Activated CD4-positive, alpha-beta T cell treated with anti-CD3 and anti-CD28 coated beads for 4 hours (primary cell): ENCODE measurements around the gene BUB3.

Experiments used
- DNase-seq, 2 donors: peaks; one replicate each; pipeline ENCODE4 v3.0.0-alpha.2; 2020

Gene BUB3

DNA sequence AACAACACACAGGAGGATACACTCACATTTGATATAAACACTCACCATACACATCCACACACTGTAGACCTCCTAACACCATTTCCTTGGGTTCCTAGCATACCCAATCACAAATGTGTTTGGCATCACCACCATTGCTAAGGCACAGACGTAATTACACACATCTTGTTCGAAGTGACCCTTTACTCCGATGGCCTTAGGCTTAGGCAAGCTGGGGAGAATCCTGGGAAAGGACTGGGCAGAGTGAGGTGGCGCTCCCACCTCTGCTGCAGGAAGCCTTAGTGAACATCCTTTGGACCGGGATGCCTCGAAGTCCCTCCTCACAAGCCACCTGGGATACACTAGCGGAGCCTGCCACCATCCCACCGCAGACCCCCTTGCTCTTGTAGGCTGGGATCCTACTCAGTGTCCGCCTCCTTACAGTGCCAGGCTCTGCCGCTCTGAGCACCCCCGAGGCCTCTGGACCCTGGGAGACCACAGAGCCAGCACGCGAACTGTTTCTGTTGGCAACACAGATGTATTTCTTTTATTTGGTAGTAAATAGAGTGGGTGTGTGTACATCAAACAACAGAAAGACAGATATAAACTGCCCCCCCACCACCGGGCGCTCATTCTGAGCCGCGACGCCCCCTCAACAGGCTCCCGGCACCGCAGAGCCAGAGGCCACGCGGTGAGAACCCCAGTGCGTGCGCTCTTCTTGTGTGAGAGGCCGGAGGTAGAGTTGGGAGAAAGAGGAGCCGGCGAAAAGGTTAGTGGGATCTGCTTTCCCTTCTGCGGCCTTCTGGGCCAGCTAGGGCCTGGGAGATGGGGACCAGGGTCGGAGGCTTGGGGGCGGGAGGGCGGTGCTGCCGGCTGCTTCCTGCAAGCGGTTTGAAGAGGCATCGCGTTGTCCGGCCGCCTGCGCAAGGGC is 12.2 kb upstream of the BUB3 start:
- DNase-seq = no peak

DNA sequence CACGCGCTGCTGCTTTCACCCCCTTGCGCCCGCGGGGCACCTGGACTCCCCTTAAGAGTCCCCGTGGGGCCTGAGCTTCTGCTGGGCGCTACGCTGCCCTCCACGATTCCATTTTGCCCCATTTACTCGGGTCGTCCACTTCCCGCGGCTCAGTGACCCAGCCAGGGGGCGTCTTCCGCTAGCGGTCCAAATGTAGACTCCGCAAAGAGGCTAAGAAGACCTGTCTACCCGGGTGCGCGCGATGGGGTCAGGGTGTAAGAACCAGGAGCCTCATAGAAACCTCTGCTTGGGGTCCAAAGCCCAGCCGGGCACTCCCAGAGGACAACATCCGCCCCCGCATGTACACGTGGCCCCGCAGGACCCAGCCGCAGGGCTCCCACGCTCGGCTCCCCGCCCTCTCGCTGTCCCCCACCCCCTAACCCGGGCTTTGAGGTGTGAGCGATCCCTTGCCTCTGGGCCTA is 11.5 kb upstream of the BUB3 start:
- no peak for DNase-seq

- peak in 1 of 2 donors; percentile 2 for DNase-seq
Measured at GRCh38 chr10:123143162-123143824, 10.9 kb upstream of the BUB3 start.

DNA sequence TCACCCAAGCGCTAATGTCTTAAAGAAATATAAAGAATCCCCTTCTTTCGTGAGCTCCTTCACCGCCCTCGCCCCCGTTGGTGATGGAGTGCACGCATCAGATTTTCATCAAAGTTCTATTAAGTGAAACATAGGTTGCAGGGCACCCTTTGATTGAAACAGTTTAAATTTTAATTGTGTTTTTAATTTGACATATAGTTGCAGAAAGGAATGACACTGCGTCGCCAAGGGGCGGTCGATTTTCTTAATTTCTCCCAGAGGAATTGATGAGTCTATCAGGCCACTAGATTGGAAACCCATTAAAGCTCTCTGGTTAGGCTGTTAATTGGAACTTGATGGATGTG is 10.4 kb upstream of the BUB3 start:
- no peak for DNase-seq

GRCh38 chr10:123144697-123145541 is 9.3 kb upstream of the BUB3 start:
- DNase-seq = no peak

DNA sequence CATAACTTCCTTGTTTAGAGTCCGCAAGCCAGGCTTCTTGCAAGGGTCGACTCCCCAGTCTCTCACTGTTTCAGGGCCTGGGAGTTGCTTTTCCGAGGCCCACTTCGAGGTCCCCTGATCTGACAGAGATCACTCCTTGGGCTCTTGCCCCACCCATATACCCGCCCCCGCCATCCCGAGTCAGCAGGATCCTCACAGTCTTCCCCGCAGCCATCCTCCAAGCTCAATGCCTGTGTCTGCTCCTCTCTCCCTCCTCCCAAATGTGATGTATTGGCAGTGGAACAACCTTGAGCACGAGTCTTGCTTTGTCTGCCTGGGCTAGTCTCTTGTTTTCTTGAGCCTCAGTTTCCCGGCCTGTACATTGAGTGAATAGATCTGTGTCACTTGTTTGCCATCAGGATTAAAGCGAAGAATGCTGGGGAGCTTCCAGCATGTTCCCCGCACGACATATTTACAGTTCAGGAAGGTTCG is 8.6 kb upstream of the BUB3 start:
- no peak for DNase-seq

DNA sequence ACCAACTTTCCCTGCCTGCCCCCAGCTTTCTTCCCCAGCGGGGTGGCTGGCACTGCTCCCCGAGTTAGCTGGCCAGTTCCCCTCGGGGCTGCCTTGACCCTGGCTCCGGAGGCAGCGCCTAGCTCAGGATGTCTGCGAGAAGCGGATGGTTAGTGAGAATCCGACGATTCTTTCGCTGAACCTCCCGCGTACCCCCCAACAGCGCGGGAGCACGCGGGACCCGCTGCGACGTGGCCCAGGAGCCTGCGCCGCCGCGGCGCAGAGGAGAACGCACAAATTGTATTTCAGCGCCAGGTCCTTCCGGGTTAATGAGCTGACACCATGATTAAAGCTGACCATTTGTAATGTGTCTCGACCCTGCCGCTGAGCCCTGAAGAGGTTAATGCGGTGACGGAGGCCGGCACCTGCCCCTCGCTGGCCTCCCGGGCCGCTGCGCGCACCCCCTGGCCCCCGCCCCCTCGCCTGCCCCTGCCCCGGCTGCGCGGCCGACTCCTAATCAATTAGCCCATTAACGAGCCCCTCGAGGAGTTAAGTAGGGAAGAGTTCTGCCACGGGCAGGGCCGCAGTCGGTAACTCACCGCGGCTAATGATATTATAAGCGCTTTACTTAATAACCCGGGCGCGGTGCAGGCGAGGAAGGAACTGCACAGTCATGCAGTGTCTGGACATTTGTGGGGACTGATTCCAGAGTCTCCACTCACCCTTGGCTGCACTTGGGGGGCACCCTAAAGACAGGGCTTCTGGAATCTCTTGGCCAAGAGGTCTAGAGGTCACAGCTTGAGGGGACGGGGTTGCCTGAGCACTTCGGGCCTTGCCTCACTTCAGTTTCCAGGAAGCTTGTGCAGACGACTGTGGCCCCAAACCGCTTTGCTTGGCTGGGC is 7.9 kb upstream of the BUB3 start:
- no peak for DNase-seq

GRCh38 chr10:123146894-123147634 is 7.1 kb upstream of the BUB3 start:
- DNase-seq = no peak

GRCh38 chr10:123147635-123148413 is 6.4 kb upstream of the BUB3 start, which contains the start of gene HMX2:
TSS of gene HMX2 (plus strand) at chr10:123148136. CDS start at chr10:123148379, 243 bp downstream.
- no peak for DNase-seq

DNA sequence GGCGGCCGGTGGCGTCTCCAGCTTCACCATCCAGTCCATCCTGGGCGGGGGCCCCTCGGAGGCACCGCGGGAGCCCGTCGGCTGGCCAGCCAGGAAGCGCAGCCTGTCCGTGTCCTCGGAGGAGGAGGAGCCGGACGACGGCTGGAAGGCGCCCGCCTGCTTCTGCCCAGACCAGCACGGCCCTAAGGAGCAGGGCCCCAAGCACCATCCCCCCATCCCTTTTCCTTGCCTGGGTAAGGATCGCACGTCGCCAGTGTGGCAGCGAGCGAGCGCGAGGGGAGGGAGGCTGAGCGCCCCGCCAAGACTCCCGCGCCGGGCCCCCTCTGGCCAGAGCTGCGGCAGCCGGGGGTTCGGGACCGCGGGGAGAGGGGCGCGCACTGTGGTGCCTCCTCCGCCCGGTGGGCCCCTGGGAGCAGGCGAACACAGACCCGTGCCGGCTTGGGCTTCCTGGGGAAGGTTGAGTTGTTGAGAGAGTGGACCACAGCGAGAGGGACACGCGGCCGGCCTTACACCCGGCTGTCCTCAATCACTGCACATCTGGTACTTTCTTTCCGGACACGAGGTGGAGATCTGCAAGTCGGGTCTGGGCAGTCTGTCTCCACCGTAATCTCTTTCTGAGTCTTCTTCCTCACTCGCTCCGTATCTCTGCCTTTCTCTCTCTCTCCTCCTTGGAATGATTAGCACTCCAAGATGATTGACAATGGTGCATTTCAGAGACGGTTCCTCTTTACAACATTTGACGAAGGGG is 5.6 kb upstream of the BUB3 start:
- DNase-seq = no peak

DNA sequence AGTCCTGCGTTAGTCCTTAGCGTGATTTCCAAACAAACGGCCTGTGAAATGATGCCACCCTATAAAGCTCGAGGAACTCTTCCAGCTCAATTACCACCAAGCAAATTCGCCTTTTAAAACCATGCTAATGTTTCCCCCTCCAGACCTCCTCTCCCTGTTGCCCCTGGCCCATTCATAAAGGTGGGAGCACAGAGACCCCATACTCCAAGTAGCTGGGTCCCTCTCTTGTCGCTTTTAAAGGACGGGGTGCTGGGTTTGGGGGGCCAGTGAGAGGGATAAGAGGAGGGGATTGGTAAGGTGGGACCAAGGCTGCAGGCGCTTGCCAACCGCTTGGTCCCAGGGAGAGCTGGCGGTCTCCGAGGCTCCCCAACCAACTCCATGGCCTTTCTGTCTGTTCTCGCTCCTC is 5.0 kb upstream of the BUB3 start:
- DNase-seq = no peak

DNA sequence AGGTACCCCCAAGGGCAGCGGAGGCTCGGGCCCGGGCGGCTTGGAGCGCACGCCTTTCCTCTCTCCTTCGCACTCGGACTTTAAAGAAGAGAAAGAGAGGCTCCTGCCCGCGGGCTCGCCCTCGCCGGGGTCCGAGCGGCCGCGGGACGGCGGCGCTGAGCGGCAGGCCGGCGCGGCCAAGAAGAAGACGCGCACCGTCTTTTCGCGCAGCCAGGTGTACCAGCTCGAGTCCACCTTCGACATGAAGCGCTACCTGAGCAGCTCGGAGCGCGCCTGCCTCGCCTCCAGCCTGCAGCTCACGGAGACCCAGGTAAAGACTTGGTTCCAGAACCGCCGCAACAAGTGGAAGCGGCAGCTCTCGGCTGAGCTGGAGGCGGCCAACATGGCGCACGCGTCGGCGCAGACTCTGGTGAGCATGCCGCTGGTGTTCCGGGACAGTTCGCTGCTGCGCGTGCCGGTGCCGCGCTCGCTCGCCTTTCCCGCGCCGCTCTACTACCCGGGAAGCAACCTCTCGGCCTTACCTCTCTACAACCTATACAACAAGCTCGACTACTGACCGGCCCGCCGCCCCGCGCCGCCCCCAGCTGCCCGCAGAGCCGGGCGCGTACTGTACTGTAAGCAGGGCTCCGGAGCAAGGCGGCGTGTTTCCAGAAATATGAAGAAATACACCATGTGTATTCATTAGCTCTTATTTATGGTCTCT is 4.5 kb upstream of the BUB3 start:
- peak in 1 of 2 donors; percentile 54 for DNase-seq

DNA sequence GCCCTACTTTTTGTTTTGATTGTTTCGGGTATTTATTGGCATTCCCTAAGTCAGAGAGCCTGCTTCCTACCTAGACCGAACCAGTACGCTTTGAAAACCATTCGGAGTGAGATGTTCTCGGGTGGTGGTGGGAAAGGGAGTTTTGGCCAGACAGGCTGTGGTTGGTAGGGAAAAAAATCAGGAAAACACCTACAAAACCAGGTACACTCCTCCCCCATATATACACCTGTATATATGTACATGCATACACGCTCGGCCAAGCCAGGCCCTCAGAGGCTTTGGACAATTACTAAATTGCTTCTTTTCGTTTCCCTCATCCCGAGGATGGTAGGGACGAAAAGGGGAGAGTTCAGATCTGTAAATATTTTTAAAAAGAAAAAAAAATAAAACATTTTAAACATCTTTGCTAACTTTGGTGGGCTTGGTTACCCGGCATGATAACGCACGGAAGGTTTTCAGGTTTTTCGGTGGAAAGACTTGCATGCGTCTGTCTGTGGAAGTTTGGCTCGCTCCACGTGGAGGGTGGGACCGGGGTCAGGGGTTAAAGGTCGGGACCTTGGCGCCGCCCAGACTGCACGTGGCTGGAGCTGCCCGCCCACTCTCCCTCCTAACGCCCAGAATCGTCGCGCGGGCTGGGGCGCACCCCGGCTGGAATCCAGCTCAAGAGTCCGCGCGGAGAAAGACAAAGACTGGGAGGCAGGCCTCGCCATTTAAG is 3.8 kb upstream of the BUB3 start:
- DNase-seq = peak in 1 of 2 donors; percentile 49

GRCh38 chr10:123150986-123151736 is 3.0 kb upstream of the BUB3 start:
- DNase-seq = no peak

DNA sequence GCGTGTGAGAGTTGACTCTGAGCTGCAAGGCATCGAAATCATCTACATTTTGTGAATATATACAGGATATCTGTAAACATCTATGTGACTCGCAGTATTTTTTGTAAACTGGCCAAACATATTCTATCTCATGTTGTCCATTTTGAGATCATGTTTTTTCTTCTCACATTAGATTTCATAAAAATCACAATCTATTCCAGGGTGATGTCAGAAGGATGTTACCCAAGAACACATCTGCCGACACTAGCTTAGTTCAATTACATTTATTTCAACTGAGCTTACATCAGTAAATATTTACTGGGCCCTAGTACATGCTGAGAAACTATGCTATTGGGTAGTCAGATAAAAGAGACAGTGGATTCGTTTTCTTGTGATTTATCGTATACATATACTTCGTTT is 2.5 kb upstream of the BUB3 start:
- no peak for DNase-seq

DNA sequence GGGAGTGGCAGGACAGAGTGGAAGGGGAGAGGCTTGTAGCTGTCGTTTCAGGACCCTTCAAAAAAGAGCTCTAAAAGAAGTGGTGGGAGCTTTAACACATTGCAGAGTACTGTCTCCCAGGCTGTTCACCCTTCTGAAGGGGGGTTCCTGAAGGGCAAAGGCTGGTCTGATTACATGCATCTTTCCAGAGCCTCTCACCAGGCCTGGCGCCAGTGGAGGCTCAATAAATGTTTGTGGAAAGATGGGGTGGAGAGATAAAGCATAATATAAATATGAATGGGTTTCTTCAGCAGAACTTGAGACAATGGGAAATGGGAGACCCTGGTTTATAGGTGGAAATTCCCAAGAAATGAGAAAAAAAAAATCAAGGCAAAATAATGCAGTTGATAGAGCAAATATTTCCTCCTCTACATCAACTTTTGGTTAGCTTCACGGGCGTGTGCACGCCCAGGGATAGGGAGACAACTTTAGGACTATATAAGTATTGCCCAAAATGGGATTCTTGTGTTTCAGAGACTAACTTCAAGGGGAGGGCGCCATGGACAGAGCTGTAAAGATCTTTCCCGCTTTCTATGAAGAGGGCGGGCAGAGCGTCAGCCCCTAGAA is 613 bp upstream of the BUB3 start:
- DNase-seq = no peak
